HG03354 (cell line): ENCODE results near the gene CTTN.

ENCODE experiments used
- ATAC-seq: cut with Tn5 transposase; IDR thresholded peaks from one replicate; pipeline ENCODE4 v1.9.1; 2021; ENCODE audit warnings: mild to moderate bottlenecking; ENCODE audit not compliant: unreplicated experiment, poor library complexity, severe bottlenecking

The CTTN gene

DNA sequence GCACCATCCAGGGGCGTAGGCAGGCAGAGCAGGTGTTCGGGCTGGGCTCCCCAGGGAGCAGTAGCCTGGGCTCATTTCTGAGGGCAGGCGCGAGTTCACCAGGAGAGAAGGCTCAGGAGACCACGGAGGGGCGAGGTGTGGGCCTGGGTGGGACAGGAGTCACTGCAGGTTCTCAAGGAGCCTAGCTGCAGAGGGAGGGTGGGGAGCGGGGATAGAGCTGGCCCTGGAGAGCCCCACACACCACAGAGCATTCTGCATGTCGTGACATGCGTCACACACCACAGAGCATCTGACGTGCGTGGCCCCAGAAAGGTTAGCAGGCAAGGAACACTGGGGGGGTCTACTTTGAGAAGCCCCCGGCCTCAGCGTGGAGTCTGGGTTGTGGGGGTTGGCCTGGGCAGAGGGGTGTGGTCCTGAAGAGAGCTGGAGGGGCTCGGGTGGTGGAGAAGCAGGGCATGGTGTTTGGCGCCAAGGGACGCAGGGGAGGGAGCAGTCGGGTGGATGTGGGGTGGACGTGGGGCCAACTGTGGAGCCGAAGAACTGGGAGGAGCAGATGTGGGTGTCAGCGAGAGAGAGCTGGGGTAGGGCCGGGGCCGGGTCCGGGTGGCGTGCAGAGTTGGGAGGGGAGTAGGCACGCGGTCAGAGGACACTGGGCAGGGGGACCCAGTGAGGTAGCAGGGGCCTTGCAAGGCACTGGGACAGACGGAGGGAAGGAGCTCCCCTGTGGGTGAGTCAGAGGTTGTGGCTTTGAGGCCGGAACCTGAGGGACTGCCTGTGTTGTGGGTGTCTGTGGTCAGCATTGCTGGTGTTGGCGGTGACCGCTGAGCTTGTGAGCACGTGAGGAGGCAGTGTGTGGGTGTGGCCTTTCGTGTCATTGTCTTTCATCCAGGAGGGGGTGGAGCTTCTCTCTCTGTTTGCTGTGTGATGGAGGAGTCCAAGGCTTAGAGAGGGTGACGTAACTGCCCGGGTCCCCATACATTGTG is 25.5 kb downstream of the CTTN start:
- ATAC-seq: no peak

- no peak for ATAC-seq
Measured at GRCh38 chr11:70424765-70425344, 26.5 kb downstream of the CTTN start.

- no peak for ATAC-seq
Measured at GRCh38 chr11:70427436-70427835, 29.1 kb downstream of the CTTN start.

GRCh38 chr11:70428701-70429427 is 30.5 kb downstream of the CTTN start:
- no peak for ATAC-seq

- no peak for ATAC-seq
Measured at GRCh38 chr11:70429428-70429705, 31.0 kb downstream of the CTTN start.

GRCh38 chr11:70429724-70430521 is 31.6 kb downstream of the CTTN start:
- ATAC-seq: no peak

DNA sequence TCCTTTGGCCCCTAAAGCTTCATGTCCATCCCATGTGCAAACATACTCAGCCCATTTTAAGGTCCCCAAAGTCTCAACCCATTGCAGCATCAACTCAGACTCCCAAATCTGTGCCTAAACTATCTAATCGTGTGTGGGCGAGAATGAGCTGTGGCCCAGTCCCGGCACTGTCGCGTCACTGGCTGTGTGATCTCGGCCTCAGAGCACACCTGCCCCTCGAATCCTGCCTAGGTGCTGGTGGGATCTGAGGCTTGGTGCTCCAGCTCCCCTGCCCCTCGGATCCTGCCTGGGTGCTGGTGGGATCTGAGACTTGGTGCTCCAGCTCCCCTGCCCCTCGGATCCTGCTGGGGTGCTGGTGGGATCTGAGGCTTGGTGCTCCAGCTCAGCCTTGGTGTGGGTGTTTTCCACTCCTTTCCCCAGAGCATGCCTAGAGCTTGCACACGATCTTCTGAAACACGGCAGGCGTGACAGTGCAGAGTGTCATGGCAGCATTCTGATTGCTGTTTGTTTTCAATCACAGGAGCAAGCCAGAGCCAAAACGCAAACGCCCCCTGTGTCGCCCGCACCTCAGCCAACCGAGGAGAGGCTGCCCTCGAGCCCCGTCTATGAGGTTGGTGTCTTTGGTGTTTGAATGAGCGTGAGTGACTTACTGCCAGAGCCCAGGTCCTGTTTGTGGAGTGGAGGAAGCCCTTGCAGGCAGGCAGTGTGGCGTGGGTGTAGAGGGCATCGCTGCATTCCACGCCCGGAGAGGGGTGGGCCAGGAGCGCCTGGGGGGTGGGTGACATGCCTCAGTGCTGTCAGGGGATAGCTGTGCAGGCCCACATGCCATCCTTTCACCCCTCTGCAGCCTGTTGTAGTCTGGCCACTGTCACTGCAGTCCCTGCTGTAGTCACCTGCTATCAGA is 32.6 kb downstream of the CTTN start:
- no peak for ATAC-seq

- no peak for ATAC-seq
Measured at GRCh38 chr11:70431611-70432010, 33.3 kb downstream of the CTTN start.

DNA sequence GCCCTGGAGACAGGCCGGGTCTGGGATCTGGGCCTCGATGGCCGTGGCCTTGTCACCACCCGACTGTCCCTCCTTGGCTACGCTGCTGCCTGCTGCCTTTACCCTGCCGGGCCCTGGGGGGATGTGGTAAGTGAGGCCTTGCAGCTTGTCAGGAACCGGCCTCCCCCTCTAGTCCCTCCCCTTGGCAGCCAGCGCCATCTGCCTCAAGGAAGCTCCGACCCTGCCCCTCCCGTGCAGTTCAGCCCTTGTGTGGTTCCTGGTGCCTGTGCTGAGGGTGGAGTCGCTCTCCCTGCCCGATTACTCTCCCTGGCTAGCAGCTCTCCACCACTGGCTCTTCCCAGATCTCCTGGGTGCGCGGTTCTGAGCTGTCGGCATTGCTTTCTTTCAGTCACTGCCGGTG is 33.7 kb downstream of the CTTN start:
- no peak for ATAC-seq

- ATAC-seq: no peak
Measured at GRCh38 chr11:70432580-70432979, 34.3 kb downstream of the CTTN start.

DNA sequence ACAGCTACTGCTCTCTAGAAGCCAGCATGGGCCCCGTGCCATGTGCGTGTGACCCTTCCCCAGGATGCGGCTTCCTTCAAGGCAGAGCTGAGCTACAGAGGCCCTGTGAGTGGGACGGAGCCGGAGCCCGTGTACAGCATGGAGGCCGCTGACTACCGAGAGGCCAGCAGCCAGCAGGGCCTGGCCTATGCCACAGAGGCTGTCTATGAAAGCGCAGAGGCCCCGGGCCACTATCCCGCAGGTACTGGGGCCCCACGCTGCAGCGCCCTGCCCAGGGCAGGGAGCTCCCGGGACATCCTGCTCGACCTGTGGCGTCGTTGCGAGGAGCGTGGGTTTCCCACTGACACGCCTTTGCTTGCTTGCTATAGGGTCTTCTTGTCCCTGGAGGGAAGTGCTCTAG is 34.7 kb downstream of the CTTN start:
- no peak for ATAC-seq

DNA sequence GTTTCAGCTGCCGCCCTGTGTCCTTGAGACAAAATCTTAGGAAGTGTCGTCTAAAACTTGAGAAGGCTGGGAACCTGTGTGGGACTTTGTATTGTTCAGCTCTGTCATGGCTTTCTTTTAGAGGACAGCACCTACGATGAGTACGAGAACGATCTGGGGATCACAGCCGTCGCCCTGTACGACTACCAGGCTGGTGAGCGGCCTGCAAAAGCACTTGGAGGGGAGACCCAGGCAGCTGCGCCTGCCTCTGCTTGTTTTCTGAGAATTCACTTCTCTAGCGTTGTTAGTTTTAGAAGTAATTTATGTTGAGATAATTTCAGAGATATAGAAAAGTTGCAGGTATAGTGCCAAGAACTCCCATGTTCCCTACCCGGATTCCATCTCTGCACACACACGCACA is 35.2 kb downstream of the CTTN start:
- no peak for ATAC-seq

DNA sequence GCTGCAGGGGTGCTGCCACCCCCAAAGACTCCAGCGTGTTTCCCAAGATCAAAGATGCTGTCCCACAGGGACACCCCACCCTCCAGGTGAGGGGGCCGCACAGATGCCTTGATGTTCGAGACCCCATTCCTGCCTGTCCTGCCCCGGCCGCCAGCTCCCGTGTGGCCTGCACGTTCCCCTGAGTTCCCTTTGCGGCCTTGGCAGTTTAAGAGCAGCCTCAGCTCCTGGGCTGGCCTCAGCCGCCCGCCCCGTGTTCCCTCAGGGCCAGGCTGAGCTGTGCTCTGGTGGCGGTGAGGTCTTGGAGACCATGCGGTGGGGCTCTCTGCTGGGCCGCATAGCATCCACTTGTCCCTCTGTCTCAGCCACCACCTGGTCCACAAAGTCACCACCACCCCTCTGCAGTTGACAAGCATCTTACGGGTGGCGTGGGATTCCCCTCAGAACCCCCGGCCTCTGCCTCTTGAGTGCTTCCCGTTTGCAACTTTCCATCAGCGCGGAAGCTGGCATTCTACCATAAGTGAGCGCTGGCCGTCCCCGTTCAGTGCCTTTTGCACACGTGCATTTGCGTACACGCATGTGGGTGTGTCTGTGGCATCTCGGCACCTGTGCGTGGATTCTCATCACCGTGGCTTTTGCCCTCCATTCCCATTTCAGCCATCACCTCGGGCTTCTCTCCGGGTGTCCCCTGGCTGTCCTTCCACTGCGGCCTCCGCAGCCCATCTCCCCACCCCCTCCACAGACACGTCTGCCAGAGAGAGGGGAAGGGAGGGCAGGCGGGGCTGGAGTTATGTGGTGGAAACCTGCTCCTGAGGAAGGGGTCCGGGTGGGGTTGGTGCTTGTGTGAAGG is 35.9 kb downstream of the CTTN start:
- ATAC-seq: no peak

- ATAC-seq: no peak
Measured at GRCh38 chr11:70434813-70435278, 36.5 kb downstream of the CTTN start.

DNA sequence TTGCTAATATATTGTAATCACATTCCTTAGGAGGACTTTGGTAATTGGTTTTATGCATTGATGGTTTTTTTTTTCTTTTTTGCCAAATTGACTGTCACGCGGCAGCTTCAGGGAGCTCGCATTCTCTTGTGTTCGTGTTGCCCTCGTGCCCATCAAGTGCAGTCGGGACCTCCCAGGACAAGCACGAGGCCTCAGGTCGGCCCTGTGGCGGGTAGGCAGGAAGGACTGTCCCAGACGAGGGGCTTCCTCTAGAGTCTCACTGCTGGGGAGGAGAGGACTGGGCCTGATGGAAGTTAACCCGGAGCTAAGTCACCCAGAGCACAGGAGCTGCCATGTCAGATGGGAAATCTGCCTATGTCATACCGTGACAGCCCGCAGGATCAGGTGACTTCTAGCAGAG is 37.0 kb downstream of the CTTN start:
- no peak for ATAC-seq

DNA sequence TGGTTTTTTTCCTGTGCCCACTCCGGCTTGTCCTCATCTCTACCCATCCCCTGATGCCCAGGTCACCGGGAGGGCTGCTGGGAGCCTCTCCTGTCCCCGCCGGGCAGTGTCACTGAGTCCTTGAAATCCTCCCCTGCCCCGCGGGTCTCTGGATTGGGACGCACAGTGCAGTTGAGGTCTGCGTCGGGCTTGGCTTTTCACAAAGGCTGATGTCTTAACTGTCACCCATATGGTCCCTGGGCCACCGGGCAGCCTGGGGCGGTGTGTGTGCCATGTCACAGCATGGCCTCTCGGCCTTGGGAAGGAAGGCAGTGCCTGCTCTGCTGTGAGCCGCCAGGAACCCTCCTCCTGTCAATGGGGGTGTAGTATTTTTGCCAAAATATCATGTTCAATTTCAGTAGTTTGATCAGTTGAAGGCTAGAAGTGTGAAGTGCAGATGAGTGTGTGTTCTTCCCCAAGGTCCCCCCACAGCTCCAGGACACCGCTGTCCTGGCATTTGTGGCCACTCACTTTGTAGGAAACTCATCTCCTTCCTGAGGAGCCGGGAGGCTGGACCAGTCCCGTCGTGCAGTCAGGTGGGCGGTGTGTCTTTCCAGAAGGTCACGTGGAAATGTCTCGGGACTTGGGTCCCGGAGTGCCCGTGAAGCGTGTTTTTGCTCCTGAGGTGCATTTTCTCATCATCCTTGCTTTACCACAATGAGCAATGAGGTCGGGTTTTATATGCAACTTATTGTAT is 37.6 kb downstream of the CTTN start:
- no peak for ATAC-seq

DNA sequence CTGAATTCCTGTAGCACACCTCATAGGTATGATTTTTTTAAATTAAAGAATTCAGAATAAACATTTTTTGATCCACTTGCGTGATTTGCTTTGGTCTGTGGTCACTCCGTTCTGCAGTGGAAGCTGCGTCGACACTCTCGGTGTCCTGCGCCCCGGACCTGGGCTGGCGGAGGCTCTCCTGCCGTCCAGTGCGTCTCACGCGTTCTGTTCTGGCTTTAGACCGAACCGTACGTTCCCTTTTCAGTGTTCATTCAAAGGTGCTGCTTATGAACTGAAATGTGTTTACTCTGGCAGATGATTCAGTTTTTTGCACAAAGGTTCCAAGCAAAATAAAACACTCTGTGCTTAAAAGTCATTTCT is 38.2 kb downstream of the CTTN start:
- ATAC-seq: no peak
